Measurements from ENCODE around the gene PLEKHH1. TPM values are rescaled to one million over a fixed set of nuclear protein-coding genes. Genes with fewer than 3 reads are reported as not detected.

PLEKHH1 gene
- total and polyA plus RNA-seq, 2 experiments from 2014 or later, result 14.7 to 33.9 TPM

GRCh38 chr14:67579636-67580035, 46.5 kb downstream of the PLEKHH1 start:
- no peaks in the 10 kb centered on the region for H3F3A ChIP-seq (replicated peaks; ENCODE audit: low read depth)
- H3K4me1 ChIP-seq (ENCODE audit: insufficient read depth), result no peaks in the 10 kb centered on the region
- no peak overlapping the region for H3K4me3 ChIP-seq
- H3K36me3 ChIP-seq (ENCODE audit: insufficient read depth), result no peaks in the 10 kb centered on the region
- H3K9me3 Mint-ChIP-seq, result no peaks in the 10 kb centered on the region
- H3K27ac ChIP-seq (ENCODE audit: low read depth), result no peak overlapping the region
- H3K4me3 Mint-ChIP-seq, result no peak overlapping the region
- H3K27me3 ChIP-seq (ENCODE audit: insufficient read depth), result no peaks in the 10 kb centered on the region
- H3K4me2 ChIP-seq, result no peak overlapping the region
- no peaks in the 10 kb centered on the region; the same call in 2 of the 3 replicates for H3K4me1 Mint-ChIP-seq
- H3K79me2 ChIP-seq (replicated peaks; ENCODE audit: insufficient read depth), result no peaks in the 10 kb centered on the region
- peaks cover 4% of the 10 kb centered on the region for H3K27me3 Mint-ChIP-seq (ENCODE audit: insufficient read depth, low read depth, poor library complexity)
- no peaks in the 10 kb centered on the region for H3K9me2 ChIP-seq (ENCODE audit: insufficient read depth)
- TF ChIP-seq JUNB (IDR thresholded peaks at IDR 0.05; ENCODE audit: unreplicated experiment) (no peak), EZH2 (IDR thresholded peaks at IDR 0.05; ENCODE audit: low read depth, unreplicated experiment) (no peak), ZNF462 (CRISPR knock-in tag; IDR thresholded peaks at IDR 0.05) (no peak), ZNF331 (CRISPR knock-in tag; IDR thresholded peaks at IDR 0.05; ENCODE audit: low read depth) (no peak), REST (IDR thresholded peaks at IDR 0.05; ENCODE audit: unreplicated experiment) (no peak), EZH2phosphoT487 (IDR thresholded peaks at IDR 0.05; ENCODE audit: unreplicated experiment) (no peak), ETS1 (IDR thresholded peaks at IDR 0.05) (no peak), POLR2AphosphoS5 (IDR thresholded peaks at IDR 0.05; ENCODE audit: low read depth) (no peak), STAT1 (IDR thresholded peaks at IDR 0.05; ENCODE audit: unreplicated experiment) (no peak), NANOG (IDR thresholded peaks at IDR 0.05; ENCODE audit: borderline replicate concordance) (no peak), ZNF114 (CRISPR knock-in tag; IDR thresholded peaks at IDR 0.05) (no peak), CTCF (conservative IDR thresholded peaks at IDR 0.05; ENCODE audit: low read depth in 2 of 2) (no peak), CREB1 (CRISPR knock-in tag; IDR thresholded peaks at IDR 0.05; ENCODE audit: low read depth) (no peak)
- no peak overlapping the region for H3K27ac Mint-ChIP-seq
- no peak for DNase-seq (ENCODE audit: low spot score)
- no peak overlapping the region for H2AFZ ChIP-seq
- peaks cover 27% of the 10 kb centered on the region for H3K36me3 Mint-ChIP-seq (ENCODE audit: low read depth)
- no peaks in the 10 kb centered on the region; the same call in 1 of the 2 replicates for H4K20me1 ChIP-seq (replicated peaks; ENCODE audit: insufficient read depth)
- no peak for ATAC-seq

Measured in GM23338 (cell line).